ENCODE measurements around the gene ITPRID2. TPM values are rescaled to one million over a fixed set of nuclear protein-coding genes. Genes with fewer than 3 reads are reported as not detected.

The ITPRID2 gene
- total RNA-seq, 1 donor from 2014 or later, result 184 TPM

DNA sequence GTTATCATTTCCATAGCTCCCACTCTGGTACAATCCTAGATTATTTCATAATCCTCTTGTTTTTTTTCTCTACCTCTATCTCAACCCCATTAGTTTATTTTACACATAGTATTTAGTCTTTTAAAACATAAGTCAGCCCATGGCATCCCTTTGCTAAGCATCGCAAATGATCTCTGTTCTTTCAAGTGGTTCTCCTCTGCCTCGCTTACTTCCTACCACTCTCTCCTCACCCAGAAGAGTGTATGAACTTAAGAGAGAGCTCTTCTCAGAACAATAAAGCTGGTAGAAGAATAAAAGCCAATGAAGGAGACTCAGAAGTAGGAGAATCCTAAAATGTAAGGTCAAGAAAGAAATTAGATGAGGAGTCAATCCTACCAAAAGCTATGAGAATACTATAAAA is 12.2 kb upstream of the ITPRID2 start:
- no peak for DNase-seq (ENCODE audit: low read depth in 2 of 2)

GRCh38 chr2:181882246-181883020 is 9.1 kb upstream of the ITPRID2 start:
- DNase-seq (ENCODE audit: low read depth in 2 of 2), result no peak

GRCh38 chr2:181884601-181885000 is 6.9 kb upstream of the ITPRID2 start:
- no peak for DNase-seq (ENCODE audit: low read depth in 2 of 2)

DNA sequence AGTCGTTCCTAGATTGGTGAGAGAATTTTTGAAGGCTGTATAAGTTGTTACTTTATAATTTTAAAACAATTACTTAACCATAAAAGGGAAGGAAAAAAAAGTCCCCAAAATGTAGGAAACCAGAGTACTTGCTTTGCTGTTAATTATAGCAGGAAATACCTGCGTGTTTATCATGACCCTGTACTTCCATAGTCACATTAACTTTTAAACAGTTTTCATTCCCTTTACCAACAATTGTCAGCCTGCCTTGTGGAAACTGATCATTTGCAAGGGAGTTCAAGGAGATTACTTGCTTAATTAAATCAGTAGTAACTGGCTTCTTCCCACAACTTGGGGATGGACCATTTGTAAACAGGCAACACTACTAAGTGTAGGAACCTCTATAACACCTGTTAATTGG is 6.4 kb upstream of the ITPRID2 start:
- DNase-seq (ENCODE audit: low read depth in 2 of 2), result peak in 1 of 2 donors; percentile 57

DNA sequence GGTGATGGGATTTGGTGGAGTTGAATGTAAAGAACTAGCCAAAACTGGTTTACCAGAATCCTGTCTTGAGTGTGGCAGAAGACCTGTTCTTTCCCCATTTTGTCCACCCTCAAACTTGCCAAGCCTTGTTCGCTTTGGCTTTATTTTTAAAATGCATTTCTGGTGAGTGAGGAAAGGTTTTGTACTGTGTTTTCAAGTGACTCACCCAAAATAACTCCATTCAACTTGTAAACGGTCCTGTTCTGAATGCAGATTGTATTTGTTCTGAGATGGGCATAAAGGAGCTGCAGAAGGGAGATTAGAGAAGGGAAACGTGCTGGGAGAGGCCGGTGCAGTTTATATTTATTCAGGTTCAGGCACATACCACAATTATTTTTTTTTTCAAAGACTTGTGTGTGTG is 5.3 kb upstream of the ITPRID2 start:
- DNase-seq (ENCODE audit: low read depth in 2 of 2), result no peak

GRCh38 chr2:181887045-181887444 is 4.5 kb upstream of the ITPRID2 start:
- DNase-seq (ENCODE audit: low read depth in 2 of 2), result no peak

DNA sequence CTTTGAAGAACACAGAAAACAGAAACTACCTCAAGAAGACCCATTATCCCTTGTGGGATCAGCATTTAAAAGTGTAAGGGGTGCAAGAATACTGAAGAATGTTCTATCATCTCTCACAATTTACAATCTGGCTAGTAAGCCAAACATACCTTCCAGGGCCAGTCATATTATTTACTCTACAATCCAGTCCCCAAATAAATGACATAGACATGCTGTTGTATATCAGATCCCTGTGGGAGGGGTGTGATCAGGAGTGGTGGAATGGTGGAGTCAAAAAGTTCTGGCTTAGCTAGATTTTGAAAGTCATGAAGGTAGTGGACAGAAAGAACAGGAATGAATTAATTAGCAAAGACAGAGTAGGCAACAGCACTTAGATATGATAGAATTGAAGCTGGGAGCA is 1.8 kb upstream of the ITPRID2 start:
- no peak for DNase-seq (ENCODE audit: low read depth in 2 of 2)

DNA sequence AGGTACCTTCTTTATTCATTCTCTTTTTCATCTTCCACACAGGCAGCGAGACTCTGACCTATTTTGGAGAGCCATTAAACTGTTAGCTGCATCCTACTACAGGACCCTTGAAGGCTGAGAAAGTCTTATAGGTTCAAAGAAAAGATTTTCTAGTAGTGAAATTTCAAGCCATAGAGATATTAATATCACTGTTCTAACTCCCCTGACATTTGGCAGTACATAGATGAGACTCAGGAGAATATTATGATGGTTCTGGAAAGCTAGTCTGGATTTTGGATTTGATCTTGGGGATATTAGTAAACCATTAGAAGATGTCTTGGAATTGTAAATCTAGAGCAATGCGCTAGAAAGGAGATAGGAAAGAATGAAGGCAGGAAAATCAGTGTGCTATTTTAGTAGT is 1.3 kb upstream of the ITPRID2 start:
- no peak for DNase-seq (ENCODE audit: low read depth in 2 of 2)

DNA sequence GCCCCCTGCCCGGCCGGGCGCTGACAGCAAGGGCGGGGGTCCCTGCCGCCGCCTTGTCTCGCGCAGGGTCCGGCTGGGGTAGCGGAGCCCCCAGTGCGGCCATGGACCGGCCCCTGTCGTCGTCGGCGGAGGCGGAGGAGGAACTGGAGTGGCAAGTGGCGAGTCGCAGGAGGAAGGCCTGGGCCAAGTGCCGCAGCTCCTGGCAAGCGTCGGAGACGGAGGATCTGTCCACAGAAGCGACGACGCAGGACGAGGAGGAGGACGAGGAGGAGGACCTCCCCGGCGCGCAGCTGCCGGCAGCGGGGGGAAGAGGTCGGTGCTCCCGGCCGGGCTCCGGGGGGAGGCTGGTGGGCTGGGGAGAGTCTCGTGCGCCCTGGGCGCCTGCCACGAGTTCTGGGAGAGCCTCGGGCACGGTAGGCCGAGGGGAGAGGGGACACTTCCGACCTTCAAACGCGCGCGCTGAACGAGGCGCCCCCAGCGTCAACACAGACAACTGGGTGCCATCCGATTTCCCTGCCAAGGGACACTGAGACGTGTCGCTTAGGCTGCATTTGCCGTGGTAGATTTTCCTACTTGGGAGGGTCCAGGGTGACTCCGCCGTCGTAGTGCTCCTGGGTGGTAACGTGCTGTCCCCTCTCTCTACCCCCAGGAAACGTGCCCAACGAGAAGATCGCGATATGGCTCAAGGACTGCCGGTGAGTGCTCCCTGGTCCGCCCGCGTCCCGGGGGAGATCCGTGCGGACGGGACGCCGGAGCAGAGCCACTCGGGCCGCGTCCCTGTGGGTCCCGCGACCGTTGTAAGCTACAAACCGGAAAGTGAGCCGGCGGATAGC is 652 bp downstream of the ITPRID2 start:
- peak in 1 of 2 donors; percentile 66 for DNase-seq (ENCODE audit: low read depth in 2 of 2)

GRCh38 chr2:181892799-181893435 is 1.4 kb downstream of the ITPRID2 start:
- DNase-seq (ENCODE audit: low read depth in 2 of 2), result peak; percentile 79 to 89

DNA sequence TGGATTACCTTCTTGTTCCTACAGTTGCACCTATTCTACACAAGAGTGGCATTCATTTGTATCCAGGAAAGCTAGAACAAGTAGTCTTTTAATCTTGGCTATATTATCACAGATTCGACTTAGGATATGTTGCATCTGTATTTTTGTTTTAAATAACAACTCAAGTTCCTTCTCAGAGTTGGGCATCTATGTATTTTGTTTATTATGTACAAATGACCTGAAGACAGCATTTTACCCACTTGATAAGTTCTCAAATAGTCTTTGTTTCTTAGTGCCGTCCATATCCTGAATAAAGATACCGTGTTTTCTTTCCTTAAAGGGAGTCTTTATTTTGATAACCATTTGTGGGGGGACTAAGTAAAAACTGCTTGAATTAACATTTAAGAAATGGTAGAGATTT is 2.9 kb downstream of the ITPRID2 start:
- DNase-seq (ENCODE audit: low read depth in 2 of 2), result peak in 1 of 2 donors; percentile 24

DNA sequence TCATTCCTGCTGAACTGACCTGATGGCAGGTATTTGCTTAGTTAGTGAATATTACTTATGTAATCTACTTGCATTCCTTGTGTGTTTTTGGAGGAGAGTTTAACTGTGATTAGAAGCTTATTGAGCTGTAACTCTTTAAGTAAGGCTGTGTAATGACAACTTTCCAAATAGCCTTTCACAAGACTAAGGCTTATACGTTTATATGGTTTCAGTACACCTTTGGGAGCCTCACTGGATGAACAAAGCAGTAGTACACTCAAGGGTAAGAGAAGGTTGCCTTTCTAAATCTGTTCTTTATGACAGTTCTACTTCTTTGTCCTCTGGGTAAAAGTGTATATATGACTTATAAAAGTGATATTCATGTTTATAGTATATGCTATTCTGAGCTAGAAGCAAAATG is 4.3 kb downstream of the ITPRID2 start:
- no peak for DNase-seq (ENCODE audit: low read depth in 2 of 2)

GRCh38 chr2:181896286-181896685 is 4.8 kb downstream of the ITPRID2 start:
- DNase-seq (ENCODE audit: low read depth in 2 of 2), result no peak

GRCh38 chr2:181900007-181900651 is 8.6 kb downstream of the ITPRID2 start:
- DNase-seq (ENCODE audit: low read depth in 2 of 2), result no peak

- no peak for DNase-seq (ENCODE audit: low read depth in 2 of 2)
Observed at GRCh38 chr2:181902625-181903024, 11.1 kb downstream of the ITPRID2 start.

GRCh38 chr2:181904022-181904632 is 12.6 kb downstream of the ITPRID2 start:
- DNase-seq (ENCODE audit: low read depth in 2 of 2), result peak; percentile 68 to 72

DNA sequence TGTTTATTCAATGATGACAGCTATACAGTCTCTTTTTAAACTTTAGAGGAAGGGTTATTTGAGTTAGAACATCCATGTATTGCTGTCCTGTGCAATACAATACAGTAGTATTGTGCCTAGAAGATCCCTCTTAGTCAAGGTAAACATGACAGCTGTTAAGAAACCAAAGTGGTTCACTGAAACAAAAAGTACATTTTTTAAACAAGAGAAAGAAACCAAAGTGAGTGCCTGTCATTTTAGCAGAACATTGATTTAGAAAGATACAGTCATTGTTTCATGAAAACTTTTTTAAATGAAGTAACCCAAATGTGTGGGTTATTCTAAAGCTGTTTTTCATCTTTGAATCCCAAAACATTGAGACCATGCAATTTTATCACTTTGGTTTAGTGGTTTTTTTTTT is 15.5 kb downstream of the ITPRID2 start:
- DNase-seq (ENCODE audit: low read depth in 2 of 2), result no peak

DNA sequence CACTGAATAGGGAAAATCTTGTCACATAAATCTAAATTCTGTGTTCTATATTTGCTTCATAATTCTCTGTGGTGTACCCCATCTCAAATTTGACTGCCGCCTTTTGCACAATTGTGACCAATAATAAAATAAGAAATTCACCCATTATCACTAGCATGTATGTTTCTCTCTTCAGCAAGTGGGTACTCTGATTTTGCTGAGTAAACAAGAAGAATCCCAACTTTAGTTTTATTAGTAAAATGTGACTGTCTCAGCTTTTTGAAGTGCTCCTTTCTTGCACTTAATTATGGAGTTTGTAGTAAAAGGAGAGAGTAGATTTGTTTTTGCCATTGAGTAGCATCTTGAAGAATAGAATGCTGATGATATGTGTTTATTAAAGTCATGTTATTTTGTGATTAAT is 16.1 kb downstream of the ITPRID2 start:
- no peak for DNase-seq (ENCODE audit: low read depth in 2 of 2)

- no peak for DNase-seq (ENCODE audit: low read depth in 2 of 2)
Observed at GRCh38 chr2:181910028-181910831, 18.7 kb downstream of the ITPRID2 start.

DNA sequence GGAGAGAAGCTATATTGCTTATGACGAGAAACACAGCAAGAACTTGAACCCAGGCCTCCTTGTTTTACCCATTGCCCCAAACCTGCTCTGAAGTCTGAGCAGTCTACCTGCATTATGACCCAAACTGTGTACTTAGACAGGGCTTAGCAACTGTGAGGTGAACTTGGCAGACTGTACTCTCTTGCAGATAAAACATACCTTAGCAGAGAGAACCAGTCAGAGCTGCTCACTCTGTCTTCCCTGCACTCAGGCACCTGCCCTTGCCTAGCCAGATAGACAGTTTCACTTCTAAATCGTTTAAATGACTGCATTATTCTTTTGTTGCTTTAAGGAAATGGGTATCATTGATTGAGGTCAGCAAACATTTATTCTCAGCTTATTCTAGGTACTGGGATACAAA is 20.3 kb downstream of the ITPRID2 start:
- no peak for DNase-seq (ENCODE audit: low read depth in 2 of 2)

DNA sequence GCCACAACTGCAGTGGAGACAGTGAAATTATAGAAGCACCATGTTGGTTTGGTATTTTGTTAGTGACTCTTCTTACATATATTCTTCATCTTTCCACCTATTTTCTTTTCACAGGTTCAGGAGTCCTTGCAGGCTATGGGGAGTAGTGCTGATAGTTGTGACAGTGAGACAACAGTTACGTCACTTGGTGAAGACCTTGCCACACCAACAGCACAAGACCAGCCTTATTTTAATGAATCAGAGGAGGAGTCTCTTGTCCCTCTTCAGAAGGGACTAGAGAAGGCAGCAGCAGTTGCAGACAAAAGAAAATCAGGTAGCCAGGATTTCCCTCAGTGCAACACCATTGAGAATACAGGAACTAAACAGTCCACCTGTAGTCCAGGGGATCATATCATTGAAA is 23.6 kb downstream of the ITPRID2 start:
- no peak for DNase-seq (ENCODE audit: low read depth in 2 of 2)
